ENCODE measurements around the gene TRERF1. TPM values are rescaled to one million over a fixed set of nuclear protein-coding genes. Genes with fewer than 3 reads are reported as not detected.

TRERF1 gene
- total RNA-seq, 6 experiments from 2014 or later, result 0.29 to 1.2 (median 0.60) TPM

DNA sequence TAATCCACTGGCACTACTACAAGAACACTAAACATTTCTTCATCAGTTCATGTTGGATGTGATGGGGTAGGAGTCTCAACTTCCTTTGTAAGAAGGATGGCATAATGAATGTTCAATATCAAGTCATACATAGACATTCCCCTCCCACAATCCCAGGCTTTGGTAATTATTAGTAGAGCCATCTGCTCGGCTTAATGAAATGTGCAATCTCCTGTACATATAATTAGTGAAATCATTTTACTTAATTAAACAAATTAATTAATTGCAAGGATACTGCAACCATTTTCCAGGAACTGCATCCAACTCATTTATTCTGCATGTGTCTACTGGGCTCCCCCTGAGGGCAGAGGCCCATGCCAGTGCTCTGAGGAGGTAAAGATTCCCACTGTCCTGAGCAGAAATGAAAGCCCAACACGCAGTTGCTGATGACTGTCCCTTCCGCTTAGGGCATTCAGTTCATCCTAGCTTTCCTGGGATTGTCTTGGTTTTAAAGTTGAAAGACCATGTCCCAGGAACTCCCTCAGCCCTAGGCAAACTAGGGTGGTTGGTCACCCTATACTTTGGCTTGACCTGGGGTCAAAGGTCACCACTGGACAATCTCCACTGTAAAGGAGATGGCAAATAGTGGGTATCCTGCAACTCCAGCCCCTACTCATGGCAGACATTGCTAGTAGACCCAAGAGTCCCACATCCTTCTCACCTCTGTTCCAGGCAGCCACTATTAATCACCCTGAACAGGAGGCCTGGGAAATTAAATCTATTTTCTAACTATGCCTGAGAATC, 109.8 kb downstream of the TRERF1 start:
- TF ChIP-seq, protein P1, sequence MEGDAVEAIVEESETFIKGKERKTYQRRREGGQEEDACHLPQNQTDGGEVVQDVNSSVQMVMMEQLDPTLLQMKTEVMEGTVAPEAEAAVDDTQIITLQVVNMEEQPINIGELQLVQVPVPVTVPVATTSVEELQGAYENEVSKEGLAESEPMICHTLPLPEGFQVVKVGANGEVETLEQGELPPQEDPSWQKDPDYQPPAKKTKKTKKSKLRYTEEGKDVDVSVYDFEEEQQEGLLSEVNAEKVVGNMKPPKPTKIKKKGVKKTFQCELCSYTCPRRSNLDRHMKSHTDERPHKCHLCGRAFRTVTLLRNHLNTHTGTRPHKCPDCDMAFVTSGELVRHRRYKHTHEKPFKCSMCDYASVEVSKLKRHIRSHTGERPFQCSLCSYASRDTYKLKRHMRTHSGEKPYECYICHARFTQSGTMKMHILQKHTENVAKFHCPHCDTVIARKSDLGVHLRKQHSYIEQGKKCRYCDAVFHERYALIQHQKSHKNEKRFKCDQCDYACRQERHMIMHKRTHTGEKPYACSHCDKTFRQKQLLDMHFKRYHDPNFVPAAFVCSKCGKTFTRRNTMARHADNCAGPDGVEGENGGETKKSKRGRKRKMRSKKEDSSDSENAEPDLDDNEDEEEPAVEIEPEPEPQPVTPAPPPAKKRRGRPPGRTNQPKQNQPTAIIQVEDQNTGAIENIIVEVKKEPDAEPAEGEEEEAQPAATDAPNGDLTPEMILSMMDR (IDR thresholded peaks at IDR 0.05), result no peak
- TF ChIP-seq POLR2A (IDR thresholded peaks at IDR 0.05), result no peak

DNA sequence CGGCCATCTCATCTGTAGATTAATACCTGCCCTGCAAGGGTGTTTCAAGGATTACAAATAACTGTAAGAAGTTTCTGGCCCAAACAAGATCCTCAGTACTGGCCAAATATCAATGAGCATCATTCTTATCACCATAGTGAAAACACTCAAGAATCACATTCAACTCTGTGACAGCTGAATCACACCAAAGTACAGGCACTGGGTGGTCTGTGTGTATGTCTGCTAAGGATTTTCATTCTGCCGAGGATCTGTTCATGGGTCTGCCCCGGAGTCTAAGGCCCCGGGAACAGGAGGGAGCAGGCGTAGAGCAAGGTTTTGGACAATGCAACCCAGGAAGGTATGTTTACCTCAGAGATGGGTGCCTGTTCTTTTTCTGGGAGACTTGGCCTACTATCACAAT, 110.5 kb downstream of the TRERF1 start:
- no peaks in the 10 kb centered on the region for H3K9me3 ChIP-seq
- H3K4me3 ChIP-seq, result no peak overlapping the region
- TF ChIP-seq, protein P1 (IDR thresholded peaks at IDR 0.05), result no peak
- no peak for TF ChIP-seq POLR2A (IDR thresholded peaks at IDR 0.05)
- DNase-seq (no peak), ATAC-seq (no peak)
- no peaks in the 10 kb centered on the region for H3K27me3 ChIP-seq
- H3K27ac ChIP-seq, result no peak overlapping the region
- H3K4me1 ChIP-seq, result no peaks in the 10 kb centered on the region
- intact Hi-C loops (cut with DNase I), result no loop called here
- no peaks in the 10 kb centered on the region for H3K36me3 ChIP-seq
- 89% methylated on average over 3 of the region's 5 CpGs for WGBS (ENCODE audit: insufficient coverage, low coverage, low lambda C conversion rate, missing lambda C conversion rate)

More for the DNA sequence above, 109.8 kb downstream of the TRERF1 start:
- H3K9me3 ChIP-seq, result no peaks in the 10 kb centered on the region
- no peaks in the 10 kb centered on the region for H3K27me3 ChIP-seq
- ATAC-seq (no peak), DNase-seq (no peak)
- intact Hi-C loops (cut with DNase I), result no loop called here
- WGBS (ENCODE audit: insufficient coverage, low coverage, low lambda C conversion rate, missing lambda C conversion rate), result 100% methylated on average over 3 of the region's 3 CpGs
- H3K4me3 ChIP-seq, result no peak overlapping the region
- no peak overlapping the region for H3K27ac ChIP-seq
- H3K4me1 ChIP-seq, result no peaks in the 10 kb centered on the region
- no peaks in the 10 kb centered on the region for H3K36me3 ChIP-seq

DNA sequence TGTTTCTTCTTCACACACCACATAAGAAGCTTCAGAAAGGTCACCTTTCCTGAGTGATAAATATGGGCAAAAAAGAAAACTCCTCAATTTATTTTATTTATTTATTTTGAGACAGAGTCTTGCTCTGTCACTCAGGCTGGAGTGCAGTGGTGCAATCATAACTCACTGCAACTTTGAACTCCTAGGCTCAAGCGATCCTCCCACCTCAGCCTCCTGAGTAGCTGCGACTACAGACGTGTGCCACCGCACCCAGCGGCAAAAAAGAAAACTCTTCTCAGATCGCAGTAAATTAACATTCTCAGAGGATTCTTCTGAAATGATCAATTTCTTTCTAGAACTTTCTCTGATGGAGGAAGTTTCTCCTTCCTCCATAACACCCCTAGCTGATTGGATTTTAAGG, 111.2 kb downstream of the TRERF1 start:
- Histone ChIP-seq H3K9me3 (no peaks in the 10 kb centered on the region), H3K27me3 (no peaks in the 10 kb centered on the region), H3K36me3 (no peaks in the 10 kb centered on the region), H3K27ac (no peak overlapping the region), H3K4me1 (no peaks in the 10 kb centered on the region), H3K4me3 (no peak overlapping the region)
- intact Hi-C loops (cut with DNase I), result no loop called here
- ATAC-seq (no peak), DNase-seq (no peak)
- TF ChIP-seq, protein P1 (IDR thresholded peaks at IDR 0.05), result no peak
- no peak for TF ChIP-seq POLR2A (IDR thresholded peaks at IDR 0.05)
- WGBS (ENCODE audit: insufficient coverage, low coverage, low lambda C conversion rate, missing lambda C conversion rate), result 86% methylated on average over 6 of the region's 6 CpGs

DNA sequence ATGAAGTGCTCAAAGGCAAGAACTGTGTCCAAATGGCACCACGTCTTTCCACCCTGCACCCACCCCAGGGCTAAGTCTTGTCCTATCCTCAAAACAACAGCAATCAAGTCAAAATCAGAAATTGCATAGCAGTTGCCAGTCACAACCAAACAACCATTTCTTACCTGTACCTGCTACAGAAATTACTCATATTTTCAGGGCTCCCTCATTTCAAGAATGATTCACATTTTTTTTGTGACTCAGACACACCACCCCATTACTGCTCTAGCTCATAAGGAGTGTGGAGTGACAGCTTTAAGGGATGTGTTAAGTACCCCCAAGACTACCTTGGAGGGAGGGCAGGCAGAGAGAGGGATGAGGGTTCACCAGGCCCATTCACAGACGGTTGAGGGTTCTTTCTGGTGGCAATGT, 111.7 kb downstream of the TRERF1 start:
- 55% methylated on average over 2 of the region's 2 CpGs for WGBS (ENCODE audit: insufficient coverage, low coverage, low lambda C conversion rate, missing lambda C conversion rate)
- H3K27ac ChIP-seq, result no peak overlapping the region
- H3K36me3 ChIP-seq, result no peaks in the 10 kb centered on the region
- intact Hi-C loops (cut with DNase I), result no loop called here
- H3K4me1 ChIP-seq, result no peaks in the 10 kb centered on the region
- H3K27me3 ChIP-seq, result no peaks in the 10 kb centered on the region
- DNase-seq (no peak), ATAC-seq (no peak)
- no peak for TF ChIP-seq POLR2A (IDR thresholded peaks at IDR 0.05)
- TF ChIP-seq, protein P1 (IDR thresholded peaks at IDR 0.05), result no peak
- H3K4me3 ChIP-seq, result no peak overlapping the region
- H3K9me3 ChIP-seq, result no peaks in the 10 kb centered on the region
